HG03108 (cell line): ENCODE results near the gene RPP25L.

ENCODE experiments used
- ATAC-seq: cut with Tn5 transposase; IDR thresholded peaks from one replicate; pipeline ENCODE4 v1.9.1; 2021; ENCODE audit warnings: moderate library complexity; ENCODE audit not compliant: unreplicated experiment

RPP25L gene

GRCh38 chr9:34612788-34613390 lies 992 bp upstream of the RPP25L start:
- no peak for ATAC-seq

DNA sequence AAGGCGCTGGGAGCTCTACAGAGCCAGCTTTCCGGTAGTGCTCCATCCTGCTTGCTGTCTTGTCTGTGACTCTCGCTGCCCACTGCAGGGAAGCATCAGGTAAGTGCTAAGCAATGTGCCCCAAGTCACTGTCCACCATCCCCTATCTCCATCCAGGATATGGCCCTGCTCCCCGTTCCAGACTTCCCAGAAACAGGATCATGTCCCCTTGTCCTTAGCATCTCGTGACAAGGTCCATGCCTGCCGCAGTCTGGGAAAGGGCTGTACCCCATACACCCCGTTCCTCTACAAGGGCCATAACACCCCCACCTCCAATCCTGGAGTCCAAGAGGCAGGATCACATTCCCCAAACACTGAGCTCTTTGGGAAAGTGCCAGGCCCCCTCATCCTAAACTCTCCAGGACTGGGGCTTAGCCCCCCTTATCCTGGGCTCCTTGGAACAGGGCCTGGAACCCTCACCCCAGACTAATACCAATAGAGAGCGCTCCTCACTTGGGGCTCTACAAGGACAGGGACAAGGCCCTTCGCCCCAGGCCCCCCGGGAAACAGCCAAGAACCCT lies 566 bp downstream of the RPP25L start:
- ATAC-seq: no peak

DNA sequence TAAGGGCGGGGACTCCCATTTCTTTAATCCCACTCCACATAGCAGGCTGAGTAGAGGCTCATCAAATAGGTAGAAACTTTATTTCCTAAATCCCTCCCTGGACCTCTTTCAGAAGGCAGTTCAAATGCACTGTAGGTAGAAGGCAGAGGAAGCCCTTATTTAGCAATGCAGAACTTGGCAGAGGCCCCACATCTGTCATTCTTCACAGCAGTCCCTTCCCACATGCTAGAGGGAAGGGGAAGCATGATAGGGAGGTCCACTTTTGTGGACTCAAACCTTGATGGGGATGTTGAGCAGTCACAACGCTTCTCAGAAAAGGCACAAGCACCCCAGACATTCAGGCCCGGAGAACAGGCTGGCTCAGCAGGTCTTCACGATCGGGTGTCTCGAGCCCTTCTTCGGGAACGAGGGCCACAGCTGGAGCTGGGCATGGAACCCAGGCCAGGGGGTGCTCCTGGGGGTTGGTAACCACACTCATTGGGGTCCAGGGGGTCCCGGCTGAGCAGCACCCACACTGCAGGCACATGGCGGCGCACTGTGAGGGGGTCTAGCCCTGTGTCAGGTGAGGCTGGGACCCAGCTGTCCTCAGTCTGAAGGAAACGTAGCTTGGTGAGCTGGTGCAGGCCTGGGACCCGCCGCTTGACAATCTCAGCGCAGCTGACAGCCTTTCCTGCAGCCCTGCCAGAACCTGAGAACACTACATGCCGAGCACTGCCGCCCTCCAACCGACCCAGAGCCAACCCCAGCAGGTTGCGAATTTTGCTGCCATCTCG lies 1.3 kb downstream of the RPP25L start:
- no peak for ATAC-seq

GRCh38 chr9:34607331-34607730 lies 4.6 kb downstream of the RPP25L start:
- ATAC-seq: no peak

DNA sequence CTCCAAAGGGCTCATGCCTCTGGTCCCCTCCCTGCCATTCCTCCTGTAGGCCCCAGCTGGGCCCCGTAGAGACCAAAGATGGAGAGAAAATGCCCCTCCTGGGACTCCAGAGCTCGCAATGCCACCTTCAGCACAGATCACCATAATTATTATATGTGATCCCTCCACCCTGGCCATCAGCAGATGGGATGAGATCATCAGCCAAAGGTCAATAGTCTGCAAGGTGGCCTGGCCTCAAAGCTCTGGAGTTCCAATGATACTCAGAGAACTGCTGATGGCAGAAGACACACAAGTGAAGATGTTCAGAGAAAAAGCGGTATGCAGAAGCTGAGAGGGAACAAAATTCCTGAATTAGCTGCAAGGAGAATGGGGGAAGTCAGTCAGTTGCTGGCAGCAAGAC lies 5.0 kb downstream of the RPP25L start:
- ATAC-seq: no peak

GRCh38 chr9:34606190-34606589 lies 5.7 kb downstream of the RPP25L start:
- ATAC-seq: no peak

DNA sequence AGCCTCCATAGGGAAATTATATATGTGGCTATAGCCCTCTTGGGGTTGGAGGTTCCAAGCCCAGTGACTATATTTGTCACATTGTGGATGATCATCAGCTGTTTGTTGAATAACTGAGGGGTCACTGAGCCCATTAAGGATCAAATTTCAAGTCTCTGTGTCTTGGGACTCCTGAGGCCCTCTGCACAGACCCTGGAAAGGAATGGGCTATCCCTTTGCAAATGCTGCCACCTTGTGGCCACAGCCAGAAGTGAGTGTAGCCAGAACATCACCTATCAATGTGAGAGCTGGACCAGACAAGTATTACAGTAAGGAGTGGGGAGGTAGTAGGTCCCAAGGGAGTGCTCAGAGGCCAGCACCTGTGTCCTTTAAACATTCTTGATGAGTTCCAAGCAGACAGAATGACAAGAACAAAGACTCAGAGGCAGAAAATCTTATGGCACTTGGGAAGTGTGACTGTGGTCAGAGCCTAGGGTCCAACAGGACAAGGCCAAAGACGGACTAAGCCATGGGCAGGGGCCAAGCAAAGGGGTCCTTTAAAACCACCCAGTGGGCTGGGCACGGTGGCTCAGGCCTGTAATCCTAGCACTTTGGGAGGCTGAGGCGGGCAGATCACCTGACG lies 8.2 kb downstream of the RPP25L start:
- peak; percentile 76 for ATAC-seq

DNA sequence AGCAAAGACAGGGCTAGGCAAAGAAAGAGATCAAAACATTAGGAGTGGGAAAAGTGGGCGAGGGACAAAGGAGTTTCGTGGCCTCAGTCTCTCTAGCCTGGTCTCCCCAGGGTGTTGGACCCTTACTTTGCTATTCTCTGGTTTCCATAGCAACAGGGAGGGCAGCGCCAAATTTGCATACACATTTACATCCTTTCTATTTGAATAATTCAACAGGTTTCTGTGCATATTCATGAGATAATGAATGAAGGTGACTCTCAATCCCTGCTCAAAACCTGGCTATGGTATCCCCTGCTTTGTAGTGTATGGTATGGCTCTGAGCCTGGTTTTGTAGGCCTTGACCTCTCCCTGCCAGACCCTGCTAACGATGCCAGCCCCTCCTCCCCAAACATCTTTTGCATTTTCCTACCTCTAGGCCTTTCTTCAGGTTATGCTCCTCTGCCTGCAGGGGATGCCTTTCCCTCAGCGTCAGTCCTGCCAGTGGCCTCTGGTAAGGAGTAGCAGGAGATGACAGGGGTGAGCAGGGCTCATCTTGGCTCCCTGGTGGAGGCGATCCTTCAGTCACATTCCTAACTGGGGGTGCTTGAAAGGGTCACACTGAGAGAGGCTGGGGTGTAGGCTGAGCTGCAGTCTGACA lies 9.8 kb downstream of the RPP25L start:
- no peak for ATAC-seq

- no peak for ATAC-seq
Measured at GRCh38 chr9:34600908-34601307, 11.0 kb downstream of the RPP25L start.

GRCh38 chr9:34599546-34599945 lies 12.4 kb downstream of the RPP25L start:
- no peak for ATAC-seq

- no peak for ATAC-seq
Measured at GRCh38 chr9:34594177-34594576, 17.7 kb downstream of the RPP25L start.

GRCh38 chr9:34592895-34593601 lies 18.8 kb downstream of the RPP25L start:
- ATAC-seq: no peak

- no peak for ATAC-seq
Measured at GRCh38 chr9:34591917-34592866, 19.7 kb downstream of the RPP25L start.

- no peak for ATAC-seq
Measured at GRCh38 chr9:34591248-34591916, 20.5 kb downstream of the RPP25L start.

DNA sequence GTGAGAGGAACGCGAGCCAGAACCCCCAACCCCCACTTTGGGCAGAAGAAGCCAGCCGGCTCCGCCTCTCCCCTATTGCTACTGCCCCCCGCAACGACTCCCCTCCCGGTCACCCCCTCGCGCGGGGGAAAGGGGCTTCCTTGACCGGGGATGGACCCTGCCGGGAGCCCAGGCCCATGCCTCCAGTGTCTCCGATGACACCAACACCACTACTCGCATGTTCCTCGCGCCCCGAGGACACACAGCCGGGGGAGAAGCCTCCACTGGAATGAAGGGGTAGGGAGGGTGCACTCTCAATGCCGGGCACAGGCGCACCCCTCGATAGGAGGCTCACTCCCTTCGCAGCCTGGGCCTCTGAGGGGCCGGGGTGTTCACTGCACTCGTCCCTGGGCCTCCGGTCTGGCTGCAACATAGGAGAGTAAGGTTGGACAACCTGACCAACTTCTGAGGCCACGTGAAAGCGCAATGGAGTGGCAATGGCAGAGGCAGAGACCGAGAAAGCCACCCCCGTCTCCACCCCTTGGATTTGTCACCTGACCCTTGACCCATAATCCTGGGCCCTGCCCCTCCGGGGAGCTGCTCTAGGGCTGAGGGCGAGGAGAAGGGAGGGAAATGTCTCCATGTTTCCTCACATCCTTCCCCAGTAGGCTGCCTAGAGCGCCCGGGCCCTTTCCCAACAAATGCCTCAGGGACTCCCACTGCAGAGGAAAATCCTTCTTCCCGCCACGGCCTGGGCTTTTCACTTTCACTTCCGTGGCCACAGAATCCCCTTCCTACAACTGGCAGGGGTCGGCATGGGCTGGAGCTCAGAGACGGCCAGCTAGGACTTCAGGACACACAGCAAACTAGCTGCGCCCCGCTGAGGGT lies 21.3 kb downstream of the RPP25L start:
- no peak for ATAC-seq

DNA sequence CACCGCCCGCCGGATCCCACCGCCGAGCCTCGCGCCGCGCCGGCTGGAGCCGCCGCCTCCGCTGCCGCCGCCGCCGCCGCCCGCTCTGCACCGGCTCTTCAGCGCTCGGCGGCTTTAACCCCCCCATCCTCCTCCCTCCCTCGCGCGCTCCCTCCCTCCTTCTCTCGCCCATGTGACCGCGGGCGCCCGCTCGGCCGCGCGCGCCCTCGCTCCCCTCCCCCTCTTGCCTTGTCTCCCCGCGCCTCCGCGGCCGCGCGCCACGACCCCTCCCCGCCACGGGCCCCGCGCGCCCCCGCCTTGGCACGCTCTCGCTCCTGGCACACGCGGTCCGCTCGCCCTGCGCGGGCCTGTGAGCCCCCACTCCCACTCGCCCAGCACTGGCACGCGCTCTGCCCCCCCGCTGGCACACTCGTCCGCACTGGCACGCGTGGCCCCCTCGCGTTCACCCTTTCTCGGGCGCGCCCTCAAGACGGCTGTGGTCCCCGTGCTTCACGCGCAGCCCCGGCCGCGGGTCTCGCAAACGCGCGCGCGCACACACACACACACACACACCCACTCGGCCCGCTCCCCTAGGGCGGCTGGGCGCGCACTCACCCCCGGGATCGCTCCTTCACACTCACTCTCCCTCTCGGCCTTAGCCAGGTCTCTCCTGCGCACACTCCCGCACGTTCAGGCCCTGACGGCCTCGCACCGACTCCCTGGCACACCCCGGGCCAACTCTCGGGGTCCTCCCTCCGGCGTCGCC lies 22.1 kb downstream of the RPP25L start, which contains the start of gene CNTFR:
CNTFR (minus strand) TSS at position 89 of the 745 bp plus-strand sequence. CDS start 20,743 bp downstream, outside the sequence.
- no peak for ATAC-seq
